Right hindlimb (tissue), 1 donor: Measurements from ENCODE around the gene TRIM22.
"Not testable (repeated sequence)": the region's sequence is repeated elsewhere in the genome, so short reads cannot be mapped to it uniquely, and the experiment has no call there.

ENCODE experiments used
- DNase-seq: peaks from one replicate; pipeline ENCODE4 v3.0.0-alpha.2; 2018

Gene TRIM22

DNA sequence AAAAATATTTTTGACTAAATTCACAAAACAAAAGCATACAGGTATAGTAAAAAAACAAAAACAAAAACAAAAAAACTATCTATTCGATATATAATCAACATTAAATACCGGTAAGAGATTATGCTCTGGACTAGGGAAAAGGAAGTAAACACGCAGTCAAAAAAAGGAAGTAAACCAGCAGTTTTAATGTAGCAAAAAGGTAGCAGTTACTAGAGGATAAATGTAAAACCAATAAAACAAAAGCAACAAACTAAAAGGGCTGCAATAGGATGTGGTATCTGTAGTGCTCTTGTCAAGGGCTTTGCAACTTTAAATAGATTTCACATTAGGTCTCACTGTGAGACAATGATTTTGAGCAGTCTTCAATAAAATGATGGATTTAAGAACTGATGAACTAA lies 2.4 kb downstream of the TRIM22 start:
- DNase-seq, result no peak

DNA sequence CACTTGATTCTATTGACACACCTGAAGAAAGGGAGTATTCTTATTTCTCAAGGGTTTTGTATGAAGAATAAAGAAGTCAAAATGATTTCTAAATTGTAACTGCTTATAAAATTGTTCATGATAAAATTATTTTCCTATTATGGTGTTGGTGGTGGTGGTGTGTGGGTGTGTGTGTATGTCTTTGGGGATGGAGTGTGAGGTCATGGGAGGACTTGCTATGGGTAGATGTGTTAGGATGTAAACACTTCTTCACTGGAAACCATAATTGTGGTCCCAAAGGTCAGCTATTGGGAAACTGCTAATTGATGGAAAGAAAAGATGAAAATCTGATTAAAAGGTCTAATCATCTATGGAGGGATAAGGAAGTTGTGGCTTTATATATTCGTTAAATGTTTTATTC lies 5.1 kb downstream of the TRIM22 start:
- DNase-seq, result no peak

DNA sequence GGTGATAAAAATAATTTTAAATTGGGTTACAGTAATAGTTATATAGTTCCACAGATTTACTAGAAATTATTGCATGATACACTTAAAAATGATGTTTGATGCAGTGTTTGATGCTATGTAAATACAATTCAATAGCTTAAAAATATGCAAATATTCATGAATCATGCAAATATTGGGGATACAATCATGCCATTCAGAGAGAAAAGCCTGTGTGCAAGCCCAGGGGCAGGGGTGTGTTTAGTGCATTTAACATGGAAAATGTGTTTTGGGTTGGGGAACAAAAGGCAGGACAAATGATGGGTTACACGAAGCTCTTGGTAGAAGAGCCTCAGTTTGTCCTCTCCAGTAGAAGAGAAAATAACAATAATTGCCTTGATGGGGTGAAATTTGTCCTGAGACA lies 6.0 kb downstream of the TRIM22 start:
- no peak for DNase-seq

DNA sequence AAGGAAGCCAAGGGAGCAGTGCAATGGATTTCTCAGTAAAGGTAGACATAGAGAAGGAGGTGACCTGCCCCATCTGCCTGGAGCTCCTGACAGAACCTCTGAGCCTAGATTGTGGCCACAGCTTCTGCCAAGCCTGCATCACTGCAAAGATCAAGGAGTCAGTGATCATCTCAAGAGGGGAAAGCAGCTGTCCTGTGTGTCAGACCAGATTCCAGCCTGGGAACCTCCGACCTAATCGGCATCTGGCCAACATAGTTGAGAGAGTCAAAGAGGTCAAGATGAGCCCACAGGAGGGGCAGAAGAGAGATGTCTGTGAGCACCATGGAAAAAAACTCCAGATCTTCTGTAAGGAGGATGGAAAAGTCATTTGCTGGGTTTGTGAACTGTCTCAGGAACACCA lies 6.6 kb downstream of the TRIM22 start:
- no peak for DNase-seq

DNA sequence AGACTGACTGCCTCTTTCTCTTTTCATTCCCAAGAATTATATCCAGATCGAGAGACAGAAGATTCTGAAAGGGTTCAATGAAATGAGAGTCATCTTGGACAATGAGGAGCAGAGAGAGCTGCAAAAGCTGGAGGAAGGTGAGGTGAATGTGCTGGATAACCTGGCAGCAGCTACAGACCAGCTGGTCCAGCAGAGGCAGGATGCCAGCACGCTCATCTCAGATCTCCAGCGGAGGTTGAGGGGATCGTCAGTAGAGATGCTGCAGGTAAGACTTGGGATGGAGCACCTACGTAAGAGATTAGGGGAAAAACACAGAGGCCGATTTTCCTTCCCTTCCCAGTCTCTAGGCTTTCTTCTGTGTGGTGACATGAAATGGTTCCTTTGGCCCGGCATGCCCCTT lies 8.7 kb downstream of the TRIM22 start:
- no peak for DNase-seq

DNA sequence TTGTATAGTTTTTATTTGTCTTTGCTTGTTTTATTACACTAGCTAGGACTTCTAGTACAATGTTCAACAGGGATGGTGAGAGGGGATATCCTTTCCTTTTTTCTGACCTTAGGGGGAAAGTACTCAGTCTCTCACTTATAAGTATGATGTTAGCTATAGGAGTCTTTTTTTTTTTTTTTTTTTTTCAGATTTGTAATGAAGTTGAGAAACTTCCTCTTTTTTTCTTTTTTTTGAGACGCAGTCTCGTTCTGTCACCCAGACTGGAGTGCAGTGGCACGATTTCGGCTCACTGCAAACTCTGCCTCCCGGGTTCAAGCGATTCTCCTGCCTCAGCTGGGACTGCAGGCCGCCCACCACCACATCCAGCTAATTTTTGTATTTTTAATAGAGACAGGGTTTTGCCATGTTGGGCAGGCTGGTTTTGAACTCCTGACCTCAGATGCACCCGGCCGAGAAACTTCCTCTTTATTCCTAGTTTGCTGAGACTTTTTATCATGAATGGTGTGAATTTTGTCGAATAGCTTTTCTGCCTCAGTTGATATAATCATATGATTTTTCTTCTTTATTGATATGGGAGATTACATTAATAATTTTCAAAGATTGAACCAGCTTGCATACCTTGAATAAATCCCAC lies 10.9 kb downstream of the TRIM22 start:
- no peak for DNase-seq

DNA sequence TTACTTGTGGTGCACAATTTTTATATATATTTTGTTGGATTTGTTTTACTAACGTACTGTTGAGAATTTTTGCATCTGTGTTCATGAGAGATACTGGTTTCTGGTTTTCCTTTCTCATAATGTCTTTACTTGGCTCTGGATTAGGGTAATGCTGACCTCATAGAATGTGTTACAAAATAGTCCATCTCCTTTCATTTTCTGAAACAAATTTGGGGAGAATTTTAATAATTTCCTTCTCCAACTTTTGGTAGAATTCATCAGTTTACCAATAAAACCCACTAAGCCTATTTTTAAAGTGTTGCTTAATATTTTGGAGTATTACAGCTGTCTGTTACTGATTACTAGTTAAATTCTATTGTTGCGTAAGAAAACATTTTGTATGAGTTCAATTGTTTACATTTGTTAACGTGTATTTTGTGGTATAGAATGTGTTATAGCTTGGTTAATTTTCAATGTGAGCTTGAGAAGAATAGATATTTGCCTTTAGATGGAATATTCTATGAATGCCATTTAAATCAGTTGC lies 11.5 kb downstream of the TRIM22 start:
- DNase-seq, result no peak

DNA sequence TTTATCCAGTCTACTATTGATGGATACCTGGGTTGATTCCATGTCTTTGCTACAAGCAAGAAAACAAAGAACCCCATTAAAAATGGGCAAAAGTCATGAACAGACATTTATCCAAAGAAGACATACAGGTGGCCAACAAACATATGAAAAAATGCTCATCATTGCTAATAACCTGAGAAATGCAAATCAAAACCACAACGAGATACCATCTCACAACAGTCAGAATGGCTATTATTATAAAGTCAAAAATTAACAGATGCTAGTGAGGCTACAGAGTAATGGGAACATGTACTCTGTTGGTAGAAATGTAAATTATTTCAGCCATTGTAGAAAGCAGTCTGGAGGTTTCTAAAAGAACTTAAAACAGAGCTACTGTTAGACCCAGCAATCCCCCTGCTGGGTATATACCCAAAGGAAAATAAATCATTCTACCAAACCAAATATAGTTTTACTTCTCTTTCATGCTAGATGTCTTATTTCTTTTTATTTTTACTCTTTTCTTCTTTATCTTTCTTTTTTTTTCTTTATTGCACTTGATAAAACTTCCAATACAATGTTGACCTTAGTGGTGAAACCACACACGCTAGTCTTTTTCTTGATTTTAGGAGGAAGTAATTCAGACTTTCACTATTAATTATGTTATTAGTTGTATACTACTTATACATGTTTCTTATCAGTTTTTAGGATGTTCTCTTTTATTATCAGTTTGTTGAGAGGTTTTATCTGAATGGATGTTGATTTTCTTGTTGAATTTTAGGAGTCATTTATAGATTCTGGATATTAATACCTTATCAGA lies 14.3 kb downstream of the TRIM22 start:
- no peak for DNase-seq

DNA sequence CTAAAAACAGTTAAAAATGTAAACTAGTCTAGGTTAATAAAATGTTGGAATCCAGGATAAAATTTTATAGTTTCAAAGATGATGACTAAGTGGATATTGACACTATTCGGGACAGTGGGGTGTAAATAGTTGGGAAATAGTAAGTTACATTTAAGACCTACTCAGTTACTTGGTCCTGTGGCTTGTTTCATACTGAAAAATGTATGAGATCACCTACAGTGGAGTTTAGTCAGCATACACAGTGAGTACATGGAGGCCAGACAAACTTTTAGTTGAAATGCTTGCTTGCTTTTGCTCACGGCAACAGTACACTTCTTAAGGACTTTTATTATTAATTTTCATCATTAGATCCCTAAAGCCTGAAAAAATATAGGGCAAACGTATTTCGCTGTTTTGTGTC lies 16.1 kb downstream of the TRIM22 start:
- DNase-seq, result no peak

DNA sequence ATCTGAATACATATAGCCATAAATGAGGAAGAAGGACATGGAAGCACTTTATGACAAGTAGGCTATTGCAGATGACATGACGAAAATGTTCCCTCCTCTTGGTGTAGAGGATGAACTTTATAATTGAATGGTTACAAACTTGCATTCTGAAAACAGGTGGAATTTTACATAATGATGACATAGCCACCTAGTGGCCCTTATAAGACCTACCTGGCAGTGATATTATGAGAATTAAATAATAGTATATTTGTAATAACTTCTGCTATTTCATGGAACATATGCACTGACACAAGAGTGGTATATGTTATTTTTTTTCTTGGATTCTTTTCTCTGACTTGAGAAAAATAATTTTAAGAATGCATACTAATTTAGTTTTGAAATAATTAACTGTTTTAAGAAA lies 22.9 kb downstream of the TRIM22 start:
- DNase-seq, result no peak

DNA sequence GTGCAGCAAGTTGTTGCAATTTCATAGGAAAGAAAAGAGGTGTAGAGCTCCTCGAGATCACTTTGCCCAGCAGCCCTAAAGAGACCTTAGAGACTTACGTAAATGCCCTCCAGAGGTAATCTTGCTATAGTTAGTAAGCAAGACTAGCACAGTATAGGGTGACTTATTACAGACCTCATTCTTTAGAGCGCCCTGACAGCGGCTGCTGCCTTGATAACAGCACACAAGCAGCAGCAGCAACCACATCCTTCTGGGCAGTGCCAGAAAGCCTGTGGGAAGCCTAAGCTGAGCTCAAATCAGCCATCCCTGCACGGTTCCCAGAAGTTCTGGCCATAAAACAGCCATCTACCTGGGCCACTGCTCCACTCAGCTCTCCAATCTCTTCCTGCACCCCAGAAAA lies 24.1 kb downstream of the TRIM22 start:
- no peak for DNase-seq

DNA sequence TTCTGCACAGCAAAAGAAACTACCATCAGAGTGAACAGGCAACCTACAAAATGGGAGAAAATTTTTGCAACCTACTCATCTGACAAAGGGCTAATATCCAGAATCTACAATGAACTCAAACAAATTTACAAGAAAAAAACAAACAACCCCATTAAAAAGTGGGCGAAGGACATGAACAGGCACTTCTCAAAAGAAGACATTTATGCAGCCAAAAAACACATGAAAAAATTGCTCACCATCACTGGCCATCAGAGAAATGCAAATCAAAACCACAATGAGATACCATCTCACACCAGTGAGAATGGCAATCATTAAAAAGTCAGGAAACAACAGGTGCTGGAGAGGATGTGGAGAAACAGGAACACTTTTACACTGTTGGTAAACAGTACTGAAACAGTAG lies 26.9 kb downstream of the TRIM22 start:
- not testable (repeated sequence) for DNase-seq

DNA sequence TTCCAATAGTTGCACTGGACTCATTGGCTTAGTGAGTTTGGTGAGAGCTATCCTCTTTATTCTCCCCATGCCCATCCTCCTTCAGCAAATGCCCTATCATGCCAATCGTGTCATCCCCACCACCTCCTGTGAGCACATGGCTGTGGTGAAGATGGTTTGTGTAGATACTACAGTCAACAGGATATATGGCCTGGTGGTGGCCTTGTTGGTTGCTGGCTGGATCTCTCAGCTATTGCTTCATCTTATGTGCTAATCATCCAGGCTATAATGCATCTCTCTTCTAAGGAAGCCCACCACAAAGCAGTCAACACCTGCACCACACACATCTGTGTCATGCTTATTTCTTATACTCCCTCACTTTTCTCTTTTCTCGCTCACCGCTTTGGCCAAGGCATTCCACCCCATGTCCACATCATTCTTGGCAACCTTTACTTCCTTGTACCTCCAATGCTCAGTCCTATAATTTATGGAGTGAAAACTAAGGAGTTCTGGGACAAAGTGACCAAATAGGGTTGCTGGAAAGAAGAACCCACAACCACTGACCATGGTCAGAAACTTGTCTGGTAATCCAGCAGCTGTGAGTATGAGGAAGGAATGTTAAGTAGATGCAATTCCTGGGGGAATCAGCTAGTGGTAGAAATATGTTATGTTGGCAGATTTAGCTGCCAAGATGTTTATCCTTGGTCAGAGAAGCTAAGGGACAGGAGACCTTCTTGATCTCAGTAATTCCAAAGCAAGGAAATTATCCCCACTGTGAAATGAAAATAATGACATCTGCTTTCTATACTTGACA lies 30.3 kb downstream of the TRIM22 start:
- no peak for DNase-seq

DNA sequence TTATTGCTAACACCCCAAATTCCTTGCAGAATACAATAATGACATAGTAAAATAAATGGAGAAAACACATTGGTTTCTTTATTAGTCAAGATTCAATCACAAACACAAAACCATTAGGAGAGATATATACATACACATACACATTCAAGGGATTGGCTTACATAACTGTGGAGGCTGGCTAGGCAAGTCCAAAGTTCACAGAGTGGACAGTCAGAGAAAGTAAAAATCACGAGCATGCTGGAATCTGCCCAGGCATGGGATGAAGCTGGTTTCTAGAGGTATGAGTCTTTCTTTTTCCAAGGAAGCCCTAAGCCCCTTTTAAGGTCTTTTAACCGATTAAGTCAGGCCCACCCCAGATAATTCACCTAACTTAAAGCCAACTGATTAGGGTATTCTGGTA lies 33.0 kb downstream of the TRIM22 start:
- no peak for DNase-seq

DNA sequence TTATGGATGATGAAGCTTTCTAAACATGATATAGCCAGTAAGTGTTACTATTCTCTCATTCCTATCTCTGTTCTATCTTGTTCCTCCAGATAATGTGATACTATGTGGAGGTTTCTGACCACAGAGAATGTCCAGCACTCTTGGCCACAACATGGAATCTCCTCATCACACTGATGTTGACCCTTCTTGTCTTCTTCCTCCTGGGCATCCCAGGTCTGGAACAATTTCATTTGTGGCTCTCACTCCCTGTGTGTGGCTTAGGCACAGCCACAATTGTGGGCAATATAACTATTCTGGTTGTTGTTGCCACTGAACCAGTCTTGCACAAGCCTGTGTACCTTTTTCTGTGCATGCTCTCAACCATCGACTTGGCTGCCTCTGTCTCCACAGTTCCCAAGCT lies 36.8 kb downstream of the TRIM22 start:
- DNase-seq, result no peak

DNA sequence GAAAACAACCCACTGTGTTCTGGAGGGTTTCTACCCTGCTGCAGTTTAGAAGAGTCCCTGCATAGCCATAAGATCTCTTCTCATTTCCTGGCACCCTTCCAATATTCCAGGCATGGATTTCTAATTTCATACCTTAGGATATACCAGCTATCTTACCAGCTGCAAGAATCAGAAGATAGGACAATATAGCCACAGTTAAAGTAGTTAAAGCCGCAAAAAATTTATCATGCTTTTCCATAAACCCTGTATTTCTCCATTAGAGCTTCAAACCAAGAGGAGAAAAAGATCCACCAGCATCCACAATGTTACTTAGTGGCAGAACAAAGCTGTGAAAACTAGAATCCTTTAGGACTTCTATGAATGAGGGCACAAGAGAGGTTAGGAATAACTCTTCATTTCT lies 38.1 kb downstream of the TRIM22 start:
- DNase-seq, result no peak

DNA sequence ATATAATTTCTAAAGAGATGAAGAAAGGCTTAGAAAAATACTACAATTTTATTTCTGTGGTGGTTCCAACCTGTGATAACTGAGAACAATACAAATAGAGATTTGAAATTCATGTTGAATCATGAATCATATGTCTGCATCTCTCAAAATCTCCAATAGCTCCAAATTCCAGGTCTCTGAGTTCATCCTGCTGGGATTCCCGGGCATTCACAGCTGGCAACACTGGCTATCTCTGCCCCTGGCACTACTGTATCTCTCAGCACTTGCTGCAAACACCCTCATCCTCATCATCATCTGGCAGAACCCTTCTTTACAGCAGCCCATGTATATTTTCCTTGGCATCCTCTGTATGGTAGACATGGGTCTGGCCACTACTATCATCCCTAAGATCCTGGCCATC lies 46.8 kb downstream of the TRIM22 start, which contains the start of gene OR56B1:
TSS of gene OR56B1 (plus strand) at position 53 of the 400 bp plus-strand sequence. CDS start at position 122, 69 bp downstream.
- DNase-seq, result no peak

DNA sequence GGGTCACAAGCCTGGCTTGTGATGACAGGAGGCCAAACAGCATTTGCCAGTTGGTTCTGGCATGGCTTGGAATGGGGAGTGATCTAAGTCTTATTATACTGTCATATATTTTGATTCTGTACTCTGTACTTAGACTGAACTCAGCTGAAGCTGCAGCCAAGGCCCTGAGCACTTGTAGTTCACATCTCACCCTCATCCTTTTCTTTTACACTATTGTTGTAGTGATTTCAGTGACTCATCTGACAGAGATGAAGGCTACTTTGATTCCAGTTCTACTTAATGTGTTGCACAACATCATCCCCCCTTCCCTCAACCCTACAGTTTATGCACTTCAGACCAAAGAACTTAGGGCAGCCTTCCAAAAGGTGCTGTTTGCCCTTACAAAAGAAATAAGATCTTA lies 47.5 kb downstream of the TRIM22 start:
- no peak for DNase-seq

DNA sequence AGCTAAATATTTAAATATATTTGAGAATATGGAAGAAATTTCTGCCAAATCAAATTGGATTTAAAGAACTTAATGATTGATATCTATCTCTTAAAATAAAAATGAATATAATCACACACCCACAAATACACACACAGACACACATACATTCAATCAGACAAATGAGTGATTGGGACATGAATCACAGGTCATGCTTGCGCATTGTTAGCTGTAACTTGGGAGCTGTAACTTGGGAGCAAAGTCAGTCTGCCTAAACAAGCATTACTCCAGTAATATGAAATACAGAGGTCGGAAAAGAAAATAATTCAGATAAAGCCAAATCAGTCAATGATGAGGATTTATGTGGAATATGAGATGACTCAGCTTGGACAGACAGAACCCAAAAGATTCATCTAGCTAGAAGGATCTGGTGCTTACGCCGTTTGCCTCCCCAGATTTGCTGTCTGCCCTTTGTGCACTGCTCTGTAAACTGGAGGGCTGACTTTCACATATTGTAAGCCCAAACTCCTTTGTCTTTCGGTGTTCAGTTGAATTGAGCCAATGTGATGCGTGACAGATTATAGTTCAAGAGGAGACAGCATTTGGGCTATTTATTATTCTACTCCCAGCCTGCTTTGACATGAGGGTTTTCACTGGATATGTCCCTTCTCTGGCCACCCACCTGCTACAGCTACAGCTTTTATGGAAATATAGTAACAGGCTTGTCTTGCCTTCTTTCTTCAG lies 48.2 kb downstream of the TRIM22 start:
- no peak for DNase-seq

DNA sequence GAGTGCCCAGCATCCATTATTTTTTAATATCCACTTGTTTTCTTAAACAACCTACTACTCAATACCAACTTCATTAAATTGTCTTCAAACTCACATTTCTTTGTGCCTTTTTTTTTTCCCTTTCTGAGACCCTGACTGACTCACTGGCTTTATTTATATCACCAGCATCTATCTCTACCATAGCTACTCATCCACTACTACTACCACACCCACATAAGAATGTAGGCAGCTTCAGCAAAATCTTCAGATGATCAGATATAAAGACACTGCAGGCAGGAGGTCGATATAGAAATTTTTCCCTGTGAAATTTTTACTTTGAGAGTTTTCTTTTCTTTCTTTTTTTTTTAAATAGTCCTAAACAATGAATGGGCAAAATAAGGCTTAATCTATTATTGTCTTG lies 48.8 kb downstream of the TRIM22 start:
- DNase-seq, result no peak

DNA sequence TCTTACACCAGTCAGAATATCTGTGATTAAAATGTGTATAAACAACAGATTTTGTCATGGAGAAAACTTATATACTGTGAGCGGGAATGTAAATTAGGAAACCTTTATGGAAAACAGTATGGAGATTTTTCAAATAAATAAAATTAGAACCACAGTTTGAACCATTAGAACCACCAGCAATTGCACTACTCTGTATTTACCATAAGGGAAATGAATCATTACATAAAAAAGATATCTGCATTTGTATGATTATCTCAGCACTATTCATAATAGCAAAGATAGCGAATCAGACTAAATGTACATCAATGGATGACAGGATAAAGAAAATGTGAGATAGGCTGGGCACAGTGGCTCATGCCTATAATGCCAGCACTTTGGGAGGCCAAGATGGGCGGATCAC lies 57.0 kb downstream of the TRIM22 start:
- no peak for DNase-seq

DNA sequence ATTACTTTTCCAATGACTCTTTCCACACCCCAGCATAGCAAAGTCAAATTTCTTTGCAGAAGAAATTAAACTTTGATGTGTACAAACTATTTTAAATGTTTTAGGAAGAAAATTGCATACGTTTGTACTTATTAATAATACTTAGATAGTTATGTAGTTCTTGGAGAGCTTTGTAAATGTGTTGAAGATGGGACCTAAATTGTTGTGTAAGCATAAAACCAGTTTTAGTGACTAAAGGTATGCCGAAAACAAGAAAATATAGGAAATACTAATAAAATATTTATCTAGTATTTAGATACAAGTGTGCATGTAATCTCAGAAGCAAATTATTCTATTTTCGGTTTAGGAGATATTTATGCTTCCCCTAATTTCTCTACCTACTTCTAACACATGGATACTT lies 60.2 kb downstream of the TRIM22 start:
- DNase-seq, result no peak

DNA sequence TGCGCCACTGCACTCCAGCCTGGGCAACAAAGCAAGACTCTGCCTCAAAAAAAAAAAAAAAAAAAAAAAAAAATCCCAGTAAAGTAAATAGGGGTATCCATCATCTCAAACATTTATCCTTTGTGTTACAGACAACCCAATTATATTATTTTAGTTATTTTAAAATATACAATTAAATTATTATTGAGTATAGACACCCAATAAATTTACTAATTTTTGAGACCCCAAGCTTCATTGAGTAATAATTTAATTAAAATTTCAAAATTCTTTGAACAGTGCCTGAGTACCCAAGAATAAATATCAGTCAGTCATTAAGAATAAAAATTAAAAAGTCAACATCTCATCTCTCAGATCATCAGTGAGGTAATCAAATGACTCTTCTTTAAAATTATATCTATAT lies 64.4 kb downstream of the TRIM22 start, which contains the start of gene OR52N4:
TSS of gene OR52N4 (plus strand) at position 301 of the 400 bp plus-strand sequence. CDS start 498 bp downstream, outside the sequence.
- no peak for DNase-seq
